ENCODE data around the gene DCP1A. TPM values are rescaled to one million over a fixed set of nuclear protein-coding genes. Genes with fewer than 3 reads are reported as not detected.

DCP1A gene
- total and polyA plus RNA-seq, 2 experiments from 2014 or later: 20.4 to 34.5 TPM

DNA sequence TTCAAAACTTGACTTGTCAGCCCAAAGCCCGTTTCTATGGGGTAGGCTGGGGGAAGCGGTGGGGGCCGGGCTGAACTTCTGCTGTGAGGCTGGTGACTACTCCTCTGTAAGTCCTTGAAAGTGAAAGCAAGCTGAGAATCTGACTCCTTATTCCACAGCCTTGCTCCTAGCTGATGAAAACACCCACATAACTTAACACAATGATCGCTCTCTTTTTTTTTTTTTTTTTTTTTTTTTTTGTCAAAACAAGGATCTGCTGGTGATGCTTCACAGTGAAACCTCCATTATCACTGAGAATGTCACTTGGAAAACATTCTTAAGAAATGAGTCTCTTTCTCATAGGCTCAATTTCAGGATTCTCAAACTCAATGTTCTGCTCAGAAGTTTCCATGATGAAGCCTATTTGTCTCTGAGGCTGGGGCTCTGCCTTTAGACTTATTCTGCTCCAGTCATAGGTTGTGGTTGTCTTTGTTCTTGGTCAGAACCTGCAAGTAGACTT lies 60.2 kb downstream of the DCP1A start:
- Histone ChIP-seq H3K79me2 (no peaks in the 10 kb centered on the region), H3K36me3 (replicated peaks; ENCODE audit: insufficient read depth, low read depth) (no peaks in the 10 kb centered on the region), H3K9me3 (ENCODE audit: low read depth) (no peaks in the 10 kb centered on the region), H3K27me3 (no peaks in the 10 kb centered on the region), H3K9me2 (replicated peaks; ENCODE audit: insufficient read depth) (no peaks in the 10 kb centered on the region), H3K4me3 (no peak overlapping the region), H2AFZ (no peak overlapping the region), H4K20me1 (ENCODE audit: insufficient read depth, poor library complexity, severe bottlenecking) (no peaks in the 10 kb centered on the region), H3K4me1 (ENCODE audit: insufficient read depth) (no peaks in the 10 kb centered on the region), H3K4me2 (no peak overlapping the region), H3K27ac (no peak overlapping the region)
- no peak for DNase-seq (ENCODE audit: low spot score)
- WGBS (ENCODE audit: low lambda C conversion rate, missing lambda C conversion rate): 72% methylated on average over 4 of the region's 4 CpGs
- TF ChIP-seq EZH2phosphoT487 (IDR thresholded peaks at IDR 0.05; ENCODE audit: low read depth, severe bottlenecking, unreplicated experiment) (no peak), EZH2 (IDR thresholded peaks at IDR 0.05; ENCODE audit: borderline replicate concordance) (no peak)
- TF ChIP-seq, protein P1, sequence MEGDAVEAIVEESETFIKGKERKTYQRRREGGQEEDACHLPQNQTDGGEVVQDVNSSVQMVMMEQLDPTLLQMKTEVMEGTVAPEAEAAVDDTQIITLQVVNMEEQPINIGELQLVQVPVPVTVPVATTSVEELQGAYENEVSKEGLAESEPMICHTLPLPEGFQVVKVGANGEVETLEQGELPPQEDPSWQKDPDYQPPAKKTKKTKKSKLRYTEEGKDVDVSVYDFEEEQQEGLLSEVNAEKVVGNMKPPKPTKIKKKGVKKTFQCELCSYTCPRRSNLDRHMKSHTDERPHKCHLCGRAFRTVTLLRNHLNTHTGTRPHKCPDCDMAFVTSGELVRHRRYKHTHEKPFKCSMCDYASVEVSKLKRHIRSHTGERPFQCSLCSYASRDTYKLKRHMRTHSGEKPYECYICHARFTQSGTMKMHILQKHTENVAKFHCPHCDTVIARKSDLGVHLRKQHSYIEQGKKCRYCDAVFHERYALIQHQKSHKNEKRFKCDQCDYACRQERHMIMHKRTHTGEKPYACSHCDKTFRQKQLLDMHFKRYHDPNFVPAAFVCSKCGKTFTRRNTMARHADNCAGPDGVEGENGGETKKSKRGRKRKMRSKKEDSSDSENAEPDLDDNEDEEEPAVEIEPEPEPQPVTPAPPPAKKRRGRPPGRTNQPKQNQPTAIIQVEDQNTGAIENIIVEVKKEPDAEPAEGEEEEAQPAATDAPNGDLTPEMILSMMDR (IDR thresholded peaks at IDR 0.05; ENCODE audit: poor library complexity): no peak

DNA sequence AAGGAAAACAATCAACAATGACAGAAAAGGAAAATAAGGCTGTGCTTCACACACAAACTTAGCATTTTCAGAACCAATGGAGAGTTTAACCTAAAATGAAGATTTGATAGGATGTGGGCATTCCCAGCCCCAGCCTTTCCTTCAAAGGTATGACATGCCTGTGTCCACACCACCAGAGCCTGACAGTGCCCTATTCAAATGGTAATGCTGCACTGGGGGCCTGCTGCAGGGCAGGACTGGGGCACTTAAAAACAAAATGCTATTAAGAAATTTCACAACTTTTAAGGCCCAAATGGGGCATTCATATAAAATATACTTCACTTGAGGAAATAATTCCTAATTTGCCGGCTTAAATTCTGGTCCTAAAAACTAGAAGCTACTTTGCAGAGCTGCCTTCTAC lies 60.6 kb downstream of the DCP1A start:
- no peak overlapping the region for H3K27ac ChIP-seq

DNA sequence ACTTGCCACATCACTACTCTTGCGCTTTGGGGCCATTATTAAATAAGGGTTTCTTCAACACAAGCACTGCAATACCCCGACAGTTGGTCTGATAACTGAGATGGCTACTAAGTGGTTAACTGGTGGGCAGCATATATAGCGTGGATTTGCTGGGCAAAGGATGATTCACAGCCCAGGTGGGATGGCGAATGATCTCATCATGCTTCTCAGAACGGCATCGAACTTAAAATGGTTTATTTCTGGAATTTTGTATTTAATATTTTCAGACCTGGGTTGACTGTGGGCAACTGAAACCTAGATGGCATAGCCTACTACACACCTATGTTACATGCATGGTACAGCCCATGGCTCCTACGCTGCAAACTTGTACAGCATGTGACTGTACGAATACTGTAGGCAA lies 64.8 kb downstream of the DCP1A start:
- no peaks in the 10 kb centered on the region for H4K20me1 ChIP-seq (ENCODE audit: insufficient read depth, poor library complexity, severe bottlenecking)
- WGBS (ENCODE audit: low lambda C conversion rate, missing lambda C conversion rate): 92% methylated on average over 8 of the region's 8 CpGs
- H3K27ac ChIP-seq: no peak overlapping the region
- TF ChIP-seq EZH2 (IDR thresholded peaks at IDR 0.05; ENCODE audit: borderline replicate concordance) (no peak), EZH2phosphoT487 (IDR thresholded peaks at IDR 0.05; ENCODE audit: low read depth, severe bottlenecking, unreplicated experiment) (no peak)
- TF ChIP-seq, protein P1 (IDR thresholded peaks at IDR 0.05; ENCODE audit: poor library complexity): no peak
- H2AFZ ChIP-seq: no peak overlapping the region
- no peaks in the 10 kb centered on the region for H3K9me2 ChIP-seq (replicated peaks; ENCODE audit: insufficient read depth)
- no peak overlapping the region for H3K4me3 ChIP-seq
- no peak for DNase-seq (ENCODE audit: low spot score)
- H3K36me3 ChIP-seq (replicated peaks; ENCODE audit: insufficient read depth, low read depth): no peaks in the 10 kb centered on the region
- no peaks in the 10 kb centered on the region for H3K4me1 ChIP-seq (ENCODE audit: insufficient read depth)
- H3K27me3 ChIP-seq: no peaks in the 10 kb centered on the region
- H3K4me2 ChIP-seq: no peak overlapping the region
- no peaks in the 10 kb centered on the region for H3K9me3 ChIP-seq (ENCODE audit: low read depth)
- no peaks in the 10 kb centered on the region for H3K79me2 ChIP-seq

More for the DNA sequence above, 60.6 kb downstream of the DCP1A start:
- no peaks in the 10 kb centered on the region for H3K27me3 ChIP-seq
- no peaks in the 10 kb centered on the region for H4K20me1 ChIP-seq (ENCODE audit: insufficient read depth, poor library complexity, severe bottlenecking)
- no peak overlapping the region for H2AFZ ChIP-seq
- H3K4me1 ChIP-seq (ENCODE audit: insufficient read depth): no peaks in the 10 kb centered on the region
- H3K79me2 ChIP-seq: no peaks in the 10 kb centered on the region
- DNase-seq (ENCODE audit: low spot score): no peak
- H3K9me3 ChIP-seq (ENCODE audit: low read depth): no peaks in the 10 kb centered on the region
- 29% methylated on average over 1 of the region's 1 CpG for WGBS (ENCODE audit: low lambda C conversion rate, missing lambda C conversion rate)
- no peak for TF ChIP-seq EZH2phosphoT487 (IDR thresholded peaks at IDR 0.05; ENCODE audit: low read depth, severe bottlenecking, unreplicated experiment)
- no peak for TF ChIP-seq EZH2 (IDR thresholded peaks at IDR 0.05; ENCODE audit: borderline replicate concordance)
- TF ChIP-seq, protein P1 (IDR thresholded peaks at IDR 0.05; ENCODE audit: poor library complexity): no peak
- H3K36me3 ChIP-seq (replicated peaks; ENCODE audit: insufficient read depth, low read depth): no peaks in the 10 kb centered on the region
- H3K9me2 ChIP-seq (replicated peaks; ENCODE audit: insufficient read depth): no peaks in the 10 kb centered on the region
- no peak overlapping the region for H3K4me2 ChIP-seq
- H3K4me3 ChIP-seq: no peak overlapping the region

DNA sequence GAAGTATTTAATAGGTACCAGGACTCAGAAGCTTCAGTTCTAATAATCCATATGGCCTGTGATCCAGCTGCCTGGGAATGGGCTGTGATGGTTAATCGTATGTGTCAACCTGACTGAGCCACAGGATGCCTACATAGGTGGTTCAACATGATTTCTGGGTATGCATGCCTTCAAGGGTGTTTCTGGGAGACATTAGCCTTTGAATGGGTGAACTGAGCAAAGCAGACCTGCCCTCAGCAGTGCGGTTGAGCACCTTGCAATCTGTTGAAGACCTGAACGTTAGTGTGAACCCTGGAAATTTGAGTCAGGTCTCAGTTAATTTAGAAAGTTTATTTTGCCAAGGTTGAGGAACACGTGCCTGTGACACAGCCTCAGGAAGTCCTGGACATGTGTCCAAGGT lies 68.7 kb downstream of the DCP1A start:
- Histone ChIP-seq H3K36me3 (replicated peaks; ENCODE audit: insufficient read depth, low read depth) (no peaks in the 10 kb centered on the region), H3K79me2 (no peaks in the 10 kb centered on the region), H3K9me3 (ENCODE audit: low read depth) (no peaks in the 10 kb centered on the region), H3K27me3 (no peaks in the 10 kb centered on the region), H3K9me2 (replicated peaks; ENCODE audit: insufficient read depth) (no peaks in the 10 kb centered on the region), H3K27ac (no peak overlapping the region), H3K4me3 (no peak overlapping the region), H3K4me2 (no peak overlapping the region), H3K4me1 (ENCODE audit: insufficient read depth) (no peaks in the 10 kb centered on the region), H4K20me1 (ENCODE audit: insufficient read depth, poor library complexity, severe bottlenecking) (no peaks in the 10 kb centered on the region), H2AFZ (no peak overlapping the region)
- WGBS (ENCODE audit: low lambda C conversion rate, missing lambda C conversion rate): 73% methylated on average over 4 of the region's 4 CpGs
- DNase-seq (ENCODE audit: low spot score): no peak
- TF ChIP-seq, protein P1 (IDR thresholded peaks at IDR 0.05; ENCODE audit: poor library complexity): no peak
- no peak for TF ChIP-seq EZH2 (IDR thresholded peaks at IDR 0.05; ENCODE audit: borderline replicate concordance)
- no peak for TF ChIP-seq EZH2phosphoT487 (IDR thresholded peaks at IDR 0.05; ENCODE audit: low read depth, severe bottlenecking, unreplicated experiment)
